GM21367 (cell line): ENCODE results near the gene ITPK1.
"Not testable (repeated sequence)": the region's sequence is repeated elsewhere in the genome, so short reads cannot be mapped to it uniquely, and the experiment has no call there.

Source experiments
- ATAC-seq: cut with Tn5 transposase; IDR thresholded peaks from one replicate; pipeline ENCODE4 v1.9.1; 2021; ENCODE audit not compliant: unreplicated experiment

The ITPK1 gene

DNA sequence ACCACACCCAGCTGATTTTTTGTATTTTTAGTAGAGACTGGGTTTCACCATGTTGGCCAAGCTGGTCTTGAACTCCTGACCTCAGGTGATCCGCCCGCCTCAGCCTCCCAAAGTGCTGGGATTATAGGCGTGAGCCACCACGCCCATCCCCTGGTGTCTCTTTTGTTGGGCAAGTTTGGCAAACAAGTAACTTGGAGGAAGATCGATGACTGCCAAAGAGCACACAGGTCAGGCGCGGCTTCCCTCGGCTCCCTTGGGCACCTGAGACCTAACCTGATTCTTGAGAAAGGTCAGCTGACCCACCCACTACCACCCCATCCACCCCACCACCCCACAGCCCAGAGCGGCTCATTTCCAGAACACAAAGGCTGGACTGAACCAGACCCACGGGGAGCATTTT lies 9.9 kb downstream of the ITPK1 start:
- not testable (repeated sequence) for ATAC-seq

DNA sequence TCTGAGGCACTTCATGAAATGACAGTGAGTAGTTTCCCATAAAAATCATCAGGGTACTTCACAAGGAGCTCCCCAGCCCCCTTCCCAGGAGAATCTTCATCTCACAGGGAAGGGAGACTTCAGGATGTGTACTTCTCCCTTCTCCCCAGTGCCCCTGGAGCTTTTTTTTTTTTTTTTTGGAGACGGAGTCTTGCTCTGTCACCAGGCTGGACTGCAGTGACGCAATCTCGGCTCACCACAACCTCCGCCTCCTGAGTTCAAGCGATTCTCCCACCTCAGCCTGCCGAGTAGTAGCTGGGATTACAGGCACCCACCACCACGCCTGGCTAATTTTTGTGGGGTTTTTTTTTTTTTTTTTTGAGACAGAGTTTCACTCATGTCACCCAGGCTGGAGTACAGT lies 10.4 kb downstream of the ITPK1 start:
- no peak for ATAC-seq

DNA sequence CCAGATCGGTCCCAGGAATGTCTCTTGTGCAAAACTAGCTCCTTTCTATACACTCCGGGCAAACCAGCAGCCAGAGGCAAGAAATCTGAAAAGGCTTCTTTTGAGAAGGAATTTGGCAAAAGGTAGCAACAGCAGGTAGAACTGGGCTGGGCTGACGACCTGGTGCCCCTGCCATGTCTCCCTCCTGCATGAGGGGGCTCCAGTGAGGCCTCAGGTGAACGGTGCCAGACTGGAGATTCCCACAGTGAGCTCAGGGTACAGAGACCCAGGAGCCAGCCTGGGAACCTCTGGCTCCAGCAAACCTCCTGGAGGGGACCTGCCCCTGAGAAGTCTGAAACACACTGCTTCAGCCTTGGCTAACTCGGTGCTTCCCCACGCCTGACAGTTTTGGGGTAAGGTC lies 10.8 kb downstream of the ITPK1 start:
- ATAC-seq = no peak

DNA sequence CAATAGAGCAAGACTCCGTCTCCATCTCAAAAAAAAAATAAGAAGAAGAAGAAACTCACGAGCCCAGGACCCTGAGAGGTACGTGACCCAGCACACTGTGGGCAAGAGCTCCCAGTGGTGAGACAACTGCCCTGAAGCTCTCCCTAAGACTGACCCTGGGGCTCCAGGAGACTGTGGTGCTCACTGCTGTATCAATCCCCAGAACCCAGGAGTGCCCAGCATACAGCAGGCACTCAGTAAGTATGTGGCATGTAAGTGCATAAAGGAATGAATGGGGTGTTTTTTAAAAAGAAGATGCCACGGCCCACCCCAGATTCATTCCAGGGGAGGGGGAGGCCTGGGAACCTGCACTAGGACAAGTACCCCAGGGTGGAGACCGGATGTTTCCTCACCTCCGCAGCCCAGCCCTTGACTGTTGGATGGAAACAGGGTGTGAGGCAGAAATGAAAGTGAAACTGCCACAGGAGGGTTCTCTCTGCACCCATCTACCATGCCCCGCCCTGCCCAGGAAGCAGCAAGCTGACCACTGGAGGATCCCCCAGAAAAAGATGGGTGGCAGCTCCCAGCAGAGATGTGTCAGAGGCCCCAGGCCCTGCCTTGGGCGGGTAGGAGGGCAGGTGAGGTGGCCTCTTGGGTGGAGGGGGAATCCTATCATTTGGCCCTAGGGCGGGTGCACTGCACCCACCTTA lies 12.2 kb downstream of the ITPK1 start:
- peak; percentile 93 for ATAC-seq

DNA sequence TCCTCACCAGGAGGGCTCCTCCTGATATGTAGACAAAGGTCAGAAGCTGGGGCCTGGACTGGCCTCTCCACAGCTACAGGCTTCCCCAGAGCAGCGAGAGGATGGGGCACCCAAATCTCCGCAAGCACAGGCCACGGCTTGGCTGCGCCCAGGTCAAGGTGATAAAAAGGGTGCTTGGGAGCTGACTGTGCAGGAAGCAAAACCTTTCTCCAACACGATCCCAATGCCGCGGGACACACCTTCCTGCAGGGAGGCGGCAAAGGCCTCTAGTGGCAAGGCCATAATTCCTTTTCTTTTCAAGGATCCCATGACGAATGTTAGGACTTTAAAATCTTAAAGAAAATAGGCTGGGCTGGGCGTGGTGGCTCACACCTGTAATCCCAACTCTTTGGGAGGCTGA lies 13.6 kb downstream of the ITPK1 start:
- no peak for ATAC-seq

DNA sequence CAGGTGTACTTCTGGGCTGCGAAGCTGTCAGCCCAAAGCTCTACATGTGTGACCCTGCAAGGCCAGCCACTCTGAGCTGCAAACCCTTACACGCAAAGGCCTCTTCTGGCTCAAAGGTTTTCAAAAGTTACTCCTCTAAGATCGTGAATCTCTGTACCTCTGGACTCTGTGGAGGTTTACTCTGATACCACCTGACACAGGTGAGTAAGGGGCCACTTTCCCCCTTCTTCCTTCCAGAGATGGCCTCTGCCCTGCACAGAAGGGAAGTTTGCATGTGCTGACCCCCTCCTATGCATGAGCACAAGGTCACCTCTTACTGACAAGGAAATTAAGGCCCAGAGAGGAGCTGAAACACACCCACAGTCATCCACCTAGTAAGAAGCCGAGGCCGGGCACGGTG lies 14.5 kb downstream of the ITPK1 start:
- ATAC-seq = no peak

DNA sequence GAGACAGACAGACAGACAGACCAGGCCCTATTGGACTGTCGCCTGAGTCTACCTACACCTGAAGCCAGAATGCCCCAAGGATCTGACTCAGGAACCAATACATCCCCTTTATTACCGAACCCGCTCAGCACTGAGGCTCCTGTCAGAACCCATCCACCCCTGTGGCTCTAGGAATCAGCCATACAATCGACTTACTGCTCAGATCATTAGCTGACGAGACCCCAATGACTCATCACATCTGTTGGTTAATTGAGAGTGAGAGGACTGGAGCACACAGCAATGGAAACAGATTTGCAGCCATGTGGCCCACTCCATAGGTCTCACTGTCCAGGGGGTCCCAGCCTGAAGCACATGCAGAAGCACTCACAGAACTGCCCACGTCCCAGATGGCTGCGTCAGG lies 15.2 kb downstream of the ITPK1 start:
- ATAC-seq = no peak

DNA sequence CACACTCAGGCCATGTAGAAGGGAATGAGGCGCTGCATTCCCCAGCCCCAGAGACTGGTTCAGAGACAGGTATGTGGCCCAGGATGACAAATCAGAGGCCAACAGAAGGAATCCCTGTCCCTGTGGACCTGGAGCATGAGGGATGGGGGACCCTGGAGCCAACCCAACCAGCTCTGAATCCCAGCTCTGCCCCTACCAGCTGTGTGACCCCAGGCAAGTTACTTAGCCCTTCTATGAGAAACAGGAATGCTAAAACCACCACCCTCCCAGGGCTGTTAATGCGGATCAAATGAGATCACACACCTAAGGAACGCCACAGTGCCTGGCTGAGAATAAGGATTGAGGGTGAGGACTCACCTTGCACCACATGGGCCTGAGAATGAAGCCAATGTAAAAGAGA lies 15.6 kb downstream of the ITPK1 start:
- ATAC-seq = no peak

DNA sequence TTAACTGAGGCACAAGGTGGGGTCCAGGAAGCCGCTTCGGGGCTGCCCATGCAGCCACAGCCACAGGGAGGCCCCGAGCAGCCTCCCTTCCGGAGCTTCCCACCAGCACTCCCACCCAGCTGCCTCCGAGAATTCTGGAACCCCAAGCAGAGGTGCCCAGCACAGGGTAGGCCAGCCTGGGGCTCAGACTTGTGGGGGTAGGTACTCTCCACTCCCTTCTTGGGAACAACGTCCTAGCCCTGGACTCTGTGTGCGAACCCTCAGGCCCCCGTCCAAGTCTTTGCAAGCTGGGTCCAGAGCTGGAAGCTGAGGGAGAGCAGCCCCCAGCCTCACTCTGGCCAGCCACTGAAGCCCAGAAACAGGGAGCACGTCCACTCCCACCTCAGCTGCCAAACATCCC lies 16.1 kb downstream of the ITPK1 start:
- ATAC-seq = no peak

DNA sequence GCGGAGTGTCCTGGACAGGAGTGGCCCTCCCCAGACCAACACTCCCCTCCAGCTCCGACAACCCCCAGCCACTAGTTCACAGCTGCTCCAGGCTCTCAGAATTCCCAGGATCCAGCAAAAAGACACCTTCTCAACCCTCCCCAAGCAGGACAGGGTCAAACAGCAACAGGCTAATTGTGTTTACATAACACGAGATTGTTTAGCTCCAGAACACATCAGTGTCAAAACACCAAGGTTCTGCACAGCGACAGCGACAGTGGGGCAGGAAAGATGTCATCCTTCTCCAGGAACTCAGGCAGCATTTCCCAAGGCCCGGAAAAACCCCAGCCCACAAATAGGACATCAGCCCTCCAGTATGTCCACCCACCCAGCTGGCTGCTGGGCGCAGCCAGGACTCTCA lies 16.5 kb downstream of the ITPK1 start:
- no peak for ATAC-seq

DNA sequence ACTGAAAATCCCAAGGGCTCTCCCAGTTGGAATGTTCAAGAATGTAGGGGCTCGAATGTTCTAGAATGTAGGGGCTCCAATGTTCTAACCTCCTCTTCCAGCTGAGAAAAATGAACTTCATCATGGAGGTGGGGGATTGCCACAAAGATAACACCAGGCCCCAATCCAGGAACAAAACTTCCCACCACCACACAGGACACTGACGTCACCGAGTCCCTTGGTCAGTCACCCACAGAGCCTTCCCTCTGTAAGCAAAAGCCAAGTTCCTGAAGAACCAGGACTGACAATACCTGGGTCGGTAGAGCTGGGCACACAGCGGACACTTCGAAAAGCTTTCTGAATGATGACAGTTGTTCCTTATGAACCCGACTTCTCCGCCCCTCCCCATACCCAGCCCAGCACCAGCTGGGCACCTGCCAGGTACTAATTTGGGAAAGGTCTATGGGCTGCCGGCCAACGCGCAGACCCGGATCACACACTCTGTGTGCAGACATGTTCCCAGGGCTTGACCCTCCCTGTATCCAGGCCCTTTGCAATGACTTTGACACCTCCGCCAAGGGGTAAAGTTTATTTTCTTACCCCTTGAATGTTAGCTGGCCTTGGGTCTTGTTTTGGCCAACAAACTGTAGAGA lies 18.9 kb downstream of the ITPK1 start:
- ATAC-seq = no peak

DNA sequence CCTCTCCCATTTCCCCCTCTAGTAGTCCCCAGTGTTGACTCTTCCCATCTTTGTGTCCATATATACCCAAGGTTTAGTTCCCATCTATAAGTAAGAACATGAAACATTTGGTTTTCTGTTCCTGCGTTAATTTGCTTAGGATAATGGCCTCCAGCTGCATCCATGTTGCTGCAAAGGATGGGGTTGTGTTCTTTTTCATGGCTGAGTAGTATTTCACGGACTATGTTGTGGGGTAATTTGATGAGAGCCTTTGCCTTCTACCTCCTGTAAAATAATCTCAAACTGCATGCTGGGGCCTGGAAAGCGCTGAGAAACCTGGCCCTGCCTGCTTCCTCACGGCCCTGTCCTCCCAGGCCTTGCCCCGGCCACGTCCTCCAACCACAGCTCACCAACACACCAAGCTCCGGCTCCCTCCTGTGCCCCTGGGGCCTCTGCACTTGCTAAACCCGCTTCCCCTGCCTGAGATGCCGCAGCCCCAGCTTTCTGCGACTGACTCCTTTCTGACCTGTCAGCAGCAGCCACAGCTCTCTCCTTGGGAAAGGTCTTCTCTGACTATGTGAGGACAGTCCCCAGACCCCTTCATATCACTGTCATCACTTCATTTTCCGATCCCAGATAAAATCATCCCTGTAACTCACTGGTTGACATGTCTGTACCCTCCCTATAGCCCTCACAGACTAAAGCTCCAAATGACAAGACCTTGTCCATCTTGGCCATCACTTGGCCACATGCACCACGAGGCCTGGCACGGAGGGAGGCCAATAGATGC lies 19.8 kb downstream of the ITPK1 start:
- no peak for ATAC-seq

DNA sequence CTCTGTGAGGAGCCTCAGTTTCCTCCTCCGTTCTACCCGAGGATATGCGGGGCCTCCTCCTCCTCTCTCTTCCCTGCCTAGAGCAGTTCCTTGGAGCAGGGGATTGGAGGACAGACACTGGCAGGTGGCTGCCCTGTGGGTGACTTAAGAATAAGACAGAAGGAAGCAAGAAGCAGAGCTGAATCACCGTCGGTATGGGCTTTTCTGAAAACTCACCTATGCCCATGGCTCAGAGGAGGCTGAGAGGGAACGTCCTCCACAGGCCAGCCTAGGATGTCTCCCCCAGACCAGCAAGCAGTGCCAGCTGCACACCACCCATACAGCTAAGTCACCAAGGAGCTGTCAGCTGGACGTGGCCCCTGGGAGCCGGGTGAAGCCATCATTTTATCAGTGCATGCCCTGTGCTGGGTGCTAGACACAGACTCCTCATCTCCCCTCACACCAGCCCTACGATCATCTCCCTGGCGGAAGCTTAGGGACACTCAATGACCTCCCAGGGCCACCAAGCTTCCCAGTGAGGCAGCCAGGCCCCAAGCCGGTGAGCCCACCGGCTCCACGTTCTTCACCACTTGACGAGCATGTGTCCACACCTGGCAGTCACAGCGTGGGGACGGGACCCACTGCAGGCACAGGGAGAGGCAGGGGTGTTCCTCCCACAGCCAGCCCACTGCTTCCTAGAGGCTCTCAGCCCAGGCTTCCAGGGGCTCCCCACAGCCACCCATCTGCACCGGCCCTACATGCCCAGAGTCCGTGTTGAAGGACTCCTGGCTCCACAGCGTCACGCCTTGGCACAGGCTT lies 21.4 kb downstream of the ITPK1 start:
- ATAC-seq = no peak

DNA sequence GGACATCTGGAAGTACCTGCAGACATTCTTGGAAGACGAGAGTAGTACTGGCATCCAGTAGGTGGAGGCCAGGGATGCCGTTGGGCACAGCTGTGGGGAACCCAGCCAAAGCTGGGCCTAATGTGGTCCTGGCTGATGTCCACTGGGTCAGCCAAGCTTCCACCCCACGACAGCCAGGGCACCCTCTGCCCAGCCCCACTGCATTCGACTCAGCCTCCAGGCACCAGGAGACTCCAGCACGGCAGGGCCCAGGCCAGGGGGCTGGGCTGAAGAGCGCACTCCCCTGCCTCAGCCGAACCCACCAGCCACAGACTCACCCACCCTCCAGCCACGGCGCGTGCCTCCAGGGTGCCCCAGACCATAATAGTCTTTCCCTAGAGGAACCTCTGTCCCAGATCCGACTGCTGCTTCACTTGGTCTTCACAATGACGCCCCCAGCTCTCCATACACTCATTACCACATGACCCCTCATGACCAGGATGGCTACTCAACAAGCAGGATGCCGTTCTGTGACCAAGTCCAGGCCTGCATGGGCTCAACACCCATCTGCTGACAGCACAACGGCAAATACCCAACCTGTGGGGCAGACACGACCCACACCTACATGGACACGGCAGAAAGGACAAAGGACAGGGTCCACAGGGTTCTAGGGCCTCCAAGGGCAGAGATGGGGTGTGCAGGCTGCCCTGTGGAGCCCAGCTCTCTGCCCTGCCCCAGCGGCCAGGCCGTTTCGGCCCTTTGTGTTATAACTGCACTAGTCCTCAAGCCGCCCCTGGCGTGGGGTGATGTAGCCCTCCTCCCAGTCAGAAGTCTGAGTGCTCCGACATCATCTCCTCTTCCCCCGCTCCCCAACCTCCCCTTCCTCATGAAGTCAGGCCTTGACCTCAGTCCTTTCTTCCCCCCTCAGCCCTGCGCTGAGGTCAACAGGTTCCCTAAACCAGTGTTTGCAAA lies 22.8 kb downstream of the ITPK1 start:
- no peak for ATAC-seq

DNA sequence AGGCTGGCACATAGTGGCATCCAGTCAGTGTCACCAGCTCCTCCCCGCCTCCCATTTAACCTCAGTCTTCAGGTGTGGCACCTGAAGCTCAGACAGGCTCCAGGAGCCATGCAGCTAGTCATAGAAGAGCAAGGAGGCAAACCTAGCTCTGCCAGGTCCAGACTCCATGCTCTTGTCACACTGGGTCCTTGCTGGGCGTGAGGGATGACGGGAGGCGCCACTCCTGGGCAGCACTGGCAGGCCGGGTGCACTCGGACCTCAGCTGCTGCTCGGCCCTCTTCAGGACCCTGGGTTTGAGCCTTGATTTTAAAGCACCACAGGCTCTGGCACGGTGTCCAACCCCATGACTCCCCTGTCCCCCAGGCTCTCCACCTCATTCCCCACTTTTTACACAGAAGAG lies 24.1 kb downstream of the ITPK1 start:
- no peak for ATAC-seq

DNA sequence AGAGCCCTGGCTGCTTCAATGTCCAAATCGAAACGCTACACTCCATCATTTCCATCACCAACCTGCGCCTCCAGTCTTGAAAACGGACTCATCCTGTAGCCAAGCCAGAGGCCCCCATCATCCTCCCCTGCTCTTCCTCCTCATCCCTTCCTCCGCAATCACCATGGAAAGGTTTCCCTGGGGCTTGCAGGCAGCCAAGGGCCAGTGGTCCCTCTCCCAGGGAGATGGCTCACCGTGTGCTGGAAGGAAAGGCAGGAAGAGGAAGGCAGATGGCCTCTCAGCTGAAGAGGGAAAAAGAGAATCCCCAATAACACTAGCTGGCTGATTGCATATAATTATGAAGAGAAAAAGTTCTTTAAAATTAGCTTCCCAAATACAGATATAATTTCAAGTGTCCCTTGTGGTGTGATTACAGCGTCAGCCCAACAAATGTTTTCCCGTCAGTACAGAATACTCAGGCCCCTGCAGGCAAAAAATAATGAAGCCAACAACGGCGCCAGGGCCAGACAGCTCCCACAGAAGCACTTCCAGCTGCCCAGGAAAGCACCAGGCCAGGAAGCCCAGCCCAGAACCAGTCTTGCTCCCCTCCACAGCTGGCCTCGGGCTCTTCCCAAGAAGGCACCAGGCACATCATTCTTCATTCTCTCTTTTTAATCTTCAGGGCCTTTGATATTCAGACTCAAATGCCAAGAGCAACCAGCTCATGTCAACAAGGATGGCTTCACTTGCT lies 24.7 kb downstream of the ITPK1 start:
- no peak for ATAC-seq

DNA sequence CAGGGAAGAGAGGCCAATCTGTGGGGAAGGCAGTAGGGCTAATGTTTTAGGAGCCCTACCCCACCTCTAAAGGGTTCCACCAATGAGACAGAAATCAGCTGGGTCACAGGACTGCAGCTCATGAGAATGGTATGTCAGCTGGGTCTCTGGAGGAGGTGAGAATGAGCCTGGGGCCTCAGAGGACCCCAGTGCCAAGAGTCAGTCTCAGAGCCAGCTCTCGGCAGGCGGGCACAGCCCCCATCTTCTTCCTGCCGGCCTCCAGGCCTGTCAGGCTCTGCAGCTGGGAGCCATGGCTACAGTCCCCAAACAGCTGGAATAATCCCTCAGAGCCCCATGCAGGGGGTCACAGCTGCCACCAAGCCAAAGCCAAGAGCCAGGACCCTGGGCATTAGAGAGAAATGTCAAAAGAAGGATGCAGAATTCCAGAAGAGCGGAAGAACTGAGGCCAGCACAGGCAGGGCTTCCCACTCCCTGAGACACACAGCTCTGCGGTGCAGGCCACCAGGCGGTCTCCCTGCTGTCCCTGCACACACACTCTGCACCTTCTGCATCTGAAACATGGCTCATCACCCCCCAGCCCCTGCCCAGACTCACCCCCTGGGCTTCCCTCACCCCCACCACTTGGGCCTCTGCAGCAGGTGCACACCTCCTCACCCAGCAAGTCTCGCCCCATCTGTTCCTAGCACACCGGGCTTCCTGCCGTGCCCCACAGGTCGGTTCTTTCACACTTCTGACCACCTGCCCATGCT lies 26.0 kb downstream of the ITPK1 start:
- no peak for ATAC-seq

DNA sequence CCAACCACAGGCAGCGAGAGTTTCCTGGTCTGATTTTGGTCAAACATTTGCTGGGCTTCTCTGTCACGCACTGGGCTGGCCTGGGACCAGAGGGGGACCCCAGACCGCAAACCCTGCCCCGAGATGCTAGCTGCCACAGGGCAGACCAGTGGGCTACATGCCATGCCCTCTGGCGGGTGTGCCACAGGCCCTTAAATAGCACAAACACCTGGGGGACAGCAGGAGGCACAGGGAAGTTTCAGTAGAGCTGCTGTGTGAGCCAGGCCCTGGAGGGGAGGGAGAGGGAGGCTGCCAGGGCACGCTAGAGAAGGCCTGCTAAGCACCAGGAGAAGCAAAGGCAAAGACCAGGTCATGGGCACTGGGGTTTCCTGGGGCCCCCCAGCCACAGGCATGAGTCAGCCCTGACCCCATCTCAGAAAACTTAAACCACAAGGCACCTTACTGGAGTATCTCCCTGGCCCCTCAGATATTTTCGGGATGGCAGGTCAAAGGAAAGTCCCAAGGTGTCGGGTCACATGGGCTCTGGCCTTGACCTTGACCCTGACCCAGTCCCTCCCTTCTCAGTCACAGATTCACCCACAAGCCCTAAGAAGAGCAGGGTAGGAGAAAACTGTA lies 29.2 kb downstream of the ITPK1 start:
- ATAC-seq = peak; percentile 43

DNA sequence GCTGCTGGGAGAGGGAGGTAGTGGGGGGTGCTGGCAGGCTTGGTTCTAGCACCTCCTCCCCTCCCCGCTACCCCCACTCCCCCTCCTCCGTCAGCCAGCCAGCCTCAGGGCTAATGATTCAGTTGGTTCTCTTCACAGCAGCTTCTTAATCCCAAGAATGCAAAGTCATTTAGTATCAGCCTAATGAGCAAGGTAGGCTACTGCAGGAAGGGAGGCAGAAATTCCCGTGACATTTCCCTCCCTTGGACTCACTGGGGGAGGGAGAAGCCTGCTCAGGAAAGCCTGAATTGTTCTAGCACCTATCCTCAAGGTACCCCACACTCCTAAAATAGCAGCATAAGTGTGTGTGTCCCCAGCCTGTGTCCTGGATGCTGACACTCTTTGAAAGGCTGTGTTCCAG lies 29.8 kb downstream of the ITPK1 start:
- ATAC-seq = no peak
